G401.6 (cell line): ENCODE measurements around the gene PTPRN2.
"Not testable (repeated sequence)": the region's sequence is repeated elsewhere in the genome, so short reads cannot be mapped to it uniquely, and the experiment has no call there.

Experiments used
- FAIRE-seq: peaks from 2 replicates; lab custom pipeline; 2012; peaks lifted over from hg19 to GRCh38; lab: Jason Lieb, UNC

The PTPRN2 gene

DNA sequence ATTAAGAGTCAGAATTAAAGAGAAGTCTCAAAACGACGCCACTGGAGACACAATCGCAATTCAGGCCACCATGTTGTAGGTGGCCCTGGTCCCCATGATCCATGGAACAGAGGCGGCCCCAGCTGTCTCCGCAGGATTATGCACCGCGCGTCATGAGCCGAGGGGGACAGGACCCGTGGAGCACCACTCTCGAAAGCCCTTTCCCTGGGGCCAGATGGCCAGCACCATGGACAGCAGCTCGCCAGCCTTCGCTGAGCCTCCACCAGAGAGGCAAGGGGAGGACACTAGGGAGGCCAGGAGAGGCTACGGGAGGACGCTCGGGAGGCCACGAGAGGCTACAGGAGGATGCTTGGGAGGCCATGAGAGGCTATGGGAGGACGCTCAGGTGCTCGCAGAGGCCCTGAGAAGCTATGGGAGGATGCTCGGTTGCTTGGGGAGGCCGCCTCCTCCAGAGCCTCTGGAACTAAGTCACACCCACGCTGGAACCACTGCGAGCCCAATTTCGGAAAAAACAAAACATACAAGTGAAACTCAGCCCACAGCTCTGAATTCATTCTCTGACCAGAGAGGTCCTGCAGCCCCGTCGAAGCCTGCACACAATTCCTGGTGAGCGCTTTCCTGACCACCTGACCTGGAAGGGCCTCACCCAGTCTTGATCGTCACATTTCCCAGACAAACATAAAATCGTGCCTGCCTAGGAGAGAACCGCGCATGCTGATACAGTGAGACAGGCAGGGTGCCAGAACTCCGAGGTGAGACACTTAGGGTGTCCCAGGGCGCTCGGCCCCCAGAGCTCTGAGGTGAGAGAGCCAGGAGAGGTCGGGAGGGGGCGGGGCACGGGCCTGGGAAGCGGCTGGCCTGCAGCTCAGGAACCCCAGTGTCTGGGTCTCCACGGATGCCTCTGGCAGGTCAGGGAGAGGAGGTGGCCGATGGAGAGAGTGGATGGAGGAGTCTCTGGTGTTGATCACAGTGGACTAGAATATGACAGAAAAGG is 224.4 kb downstream of the PTPRN2 start:
- FAIRE-seq: no peak

DNA sequence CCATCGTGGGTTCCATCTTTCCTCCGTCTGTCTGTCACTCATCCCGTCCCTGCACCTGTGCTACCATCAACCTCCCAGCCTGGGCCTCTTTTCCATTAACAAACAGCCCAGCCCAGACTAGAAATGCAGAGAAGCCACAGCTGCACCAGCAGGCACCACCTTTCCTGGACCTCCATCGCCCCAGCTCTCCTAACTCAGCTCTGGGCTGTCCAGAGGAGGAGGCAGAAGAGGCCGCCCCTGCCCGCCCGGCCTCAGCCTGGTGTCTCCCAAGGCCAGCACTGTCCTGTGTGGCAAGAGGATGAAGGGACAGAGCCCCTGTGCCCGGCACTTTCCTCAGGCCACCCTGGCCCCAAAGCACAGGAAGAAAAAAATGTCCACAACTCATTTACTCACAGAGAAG is 225.6 kb downstream of the PTPRN2 start:
- FAIRE-seq: no peak

DNA sequence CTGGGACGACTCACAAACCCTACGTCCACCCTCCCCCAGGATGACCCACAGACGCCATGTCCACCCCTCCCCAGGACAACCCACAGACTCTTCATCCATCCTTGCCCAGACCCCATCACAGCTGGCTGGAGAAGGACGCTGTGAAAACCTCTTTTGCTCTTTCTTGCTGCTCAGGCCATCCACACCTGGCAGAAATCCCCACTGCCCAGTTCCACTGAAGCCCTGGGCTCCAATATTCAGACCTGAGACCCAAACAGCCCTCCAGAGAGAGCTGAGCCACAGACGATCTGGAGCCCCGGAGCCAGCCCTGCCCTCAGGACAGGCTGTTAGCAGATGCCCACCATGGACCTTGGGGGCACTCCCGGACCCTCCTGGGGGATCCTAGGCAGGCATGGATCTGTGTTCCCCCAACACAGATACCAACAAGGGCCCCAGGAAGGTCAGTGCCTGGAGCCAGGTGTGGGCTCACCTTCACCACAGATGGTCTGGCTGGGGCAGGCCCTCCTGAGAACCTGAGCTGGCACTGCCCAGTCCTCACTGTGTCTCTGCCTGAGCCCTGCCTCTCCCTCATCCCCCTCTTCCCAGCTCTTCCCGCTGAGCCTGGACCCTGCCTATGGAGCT is 226.2 kb downstream of the PTPRN2 start:
- FAIRE-seq: no peak

DNA sequence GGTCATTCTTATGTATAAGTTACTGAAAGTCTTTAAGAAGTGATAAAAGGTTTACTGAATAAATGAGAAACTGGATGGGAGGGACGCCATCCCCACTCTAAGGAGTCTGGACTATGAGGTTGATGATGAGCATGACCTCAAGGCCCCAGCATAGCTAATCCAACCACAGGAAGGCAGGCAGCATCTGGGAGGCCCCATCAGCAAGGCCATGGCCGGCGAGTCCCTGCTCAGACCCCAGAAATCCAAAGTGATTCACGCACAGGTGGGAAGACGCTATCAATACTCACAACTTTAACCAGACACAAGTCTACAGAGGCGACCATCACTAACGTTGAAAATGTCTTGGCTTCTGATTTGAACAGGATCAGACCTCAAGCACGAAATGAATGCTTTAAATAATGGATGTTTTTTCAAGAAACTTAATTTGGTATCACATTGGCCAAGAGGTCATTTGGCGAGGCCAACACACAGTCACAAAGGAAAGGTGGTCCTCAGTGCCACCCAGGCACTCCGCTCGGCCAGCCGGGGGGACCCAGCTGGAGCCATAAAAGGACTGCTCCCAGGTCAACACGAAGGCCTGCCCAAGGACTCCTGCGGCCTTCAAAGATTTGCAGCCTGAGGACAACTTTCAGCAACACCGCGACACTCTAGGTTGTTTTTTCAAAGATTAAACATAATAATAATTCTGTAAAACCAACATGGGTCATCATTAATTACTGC is 228.5 kb downstream of the PTPRN2 start:
- no peak for FAIRE-seq

DNA sequence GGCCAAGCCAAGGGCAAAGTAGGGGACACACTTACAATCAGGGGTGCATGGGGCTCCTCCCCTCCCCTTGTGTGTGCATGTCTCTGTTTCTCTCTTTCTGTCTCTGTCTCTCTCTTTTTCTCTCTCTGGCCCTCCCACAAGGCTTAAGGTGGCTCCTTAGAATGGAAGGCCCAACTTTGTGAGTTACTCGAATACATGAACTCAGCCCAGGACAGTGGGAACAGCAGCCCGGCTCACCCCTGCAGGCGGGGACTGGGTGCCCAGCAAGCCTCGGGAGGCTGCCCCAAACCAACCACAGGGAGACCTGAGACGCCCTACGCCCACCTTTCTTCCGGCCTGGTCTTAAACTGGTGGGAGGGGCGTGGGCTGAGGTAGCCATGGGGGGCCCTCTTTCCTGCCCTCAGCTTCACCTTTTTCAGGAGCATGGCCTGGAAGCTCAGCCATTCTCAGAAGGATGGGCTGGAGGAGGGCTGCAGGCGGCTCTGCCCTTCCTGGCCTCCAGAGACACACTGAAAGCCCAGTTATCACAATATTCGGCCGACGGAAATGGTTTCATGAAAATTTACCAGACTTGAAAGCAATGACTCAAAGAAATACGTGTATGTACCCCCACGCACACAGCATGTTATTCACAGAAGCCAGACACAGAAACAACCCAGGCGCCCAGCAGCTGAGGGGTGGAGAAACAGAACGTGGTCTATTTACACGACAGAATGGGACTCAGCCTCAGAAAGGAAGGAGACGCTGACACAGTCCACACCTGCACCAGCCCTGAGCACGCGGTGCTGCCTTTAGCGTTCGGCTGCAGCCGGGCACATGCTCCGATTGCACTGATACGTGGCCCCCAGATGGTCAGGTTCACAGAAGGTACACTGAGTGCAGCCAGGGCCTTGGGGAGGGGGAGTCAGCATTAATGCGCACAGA is 229.5 kb downstream of the PTPRN2 start:
- FAIRE-seq: no peak

DNA sequence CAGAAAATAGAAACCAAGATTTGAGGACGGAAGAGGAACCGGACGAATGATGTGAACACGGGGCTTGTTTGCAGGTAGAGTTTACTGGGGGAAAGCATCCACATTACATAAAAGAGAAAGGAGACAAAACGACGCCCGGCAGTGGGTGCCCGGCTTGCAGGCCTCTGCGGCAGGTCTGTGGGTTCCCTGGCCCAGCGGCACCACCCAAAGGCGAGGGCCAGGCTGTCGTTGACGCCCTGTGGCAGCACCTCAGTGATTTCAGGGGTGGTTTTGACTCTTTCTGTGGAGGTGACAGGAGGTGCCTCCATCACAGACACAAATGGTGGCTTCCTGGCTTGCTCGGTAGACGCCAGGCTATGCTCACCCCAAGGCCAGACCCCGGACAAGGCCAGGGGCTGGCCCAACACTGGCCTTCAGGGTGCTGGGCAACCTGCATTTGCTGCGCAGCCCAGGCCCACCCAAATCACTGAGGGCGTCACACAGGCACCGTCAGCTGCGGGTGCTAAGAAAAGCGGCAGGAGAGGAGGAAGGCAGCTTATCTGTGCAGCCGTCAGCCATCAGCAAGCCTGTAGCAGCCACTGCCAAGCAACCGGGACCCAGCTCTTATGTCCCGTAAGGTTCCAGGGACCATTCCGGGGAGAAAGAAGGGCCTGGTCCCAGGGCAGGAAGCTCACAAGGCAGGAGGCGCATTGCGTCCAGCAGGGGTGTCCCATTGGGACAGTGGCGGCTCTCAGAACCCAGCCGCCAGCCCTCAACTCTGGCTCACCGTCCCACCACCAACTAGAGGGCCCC is 230.3 kb downstream of the PTPRN2 start:
- no peak for FAIRE-seq

DNA sequence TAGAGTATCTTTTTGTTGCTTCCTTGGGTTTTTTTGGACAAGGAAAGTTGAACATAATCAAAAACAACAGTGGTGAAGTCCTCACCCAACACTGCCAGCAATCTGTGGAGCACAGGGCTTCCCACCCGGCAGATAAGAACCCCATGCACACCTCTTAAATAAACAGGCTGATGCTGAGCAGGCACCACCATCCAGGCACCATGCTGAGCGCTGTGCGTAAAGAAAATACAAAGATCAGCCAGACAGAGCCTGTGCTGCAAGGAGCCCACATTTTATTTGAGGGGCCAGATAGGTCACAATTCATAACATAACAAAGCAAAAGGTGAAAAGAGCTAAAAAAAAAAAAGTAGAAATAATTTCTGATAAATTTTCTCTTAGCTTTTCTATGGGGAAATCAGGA is 231.2 kb downstream of the PTPRN2 start:
- FAIRE-seq: no peak

DNA sequence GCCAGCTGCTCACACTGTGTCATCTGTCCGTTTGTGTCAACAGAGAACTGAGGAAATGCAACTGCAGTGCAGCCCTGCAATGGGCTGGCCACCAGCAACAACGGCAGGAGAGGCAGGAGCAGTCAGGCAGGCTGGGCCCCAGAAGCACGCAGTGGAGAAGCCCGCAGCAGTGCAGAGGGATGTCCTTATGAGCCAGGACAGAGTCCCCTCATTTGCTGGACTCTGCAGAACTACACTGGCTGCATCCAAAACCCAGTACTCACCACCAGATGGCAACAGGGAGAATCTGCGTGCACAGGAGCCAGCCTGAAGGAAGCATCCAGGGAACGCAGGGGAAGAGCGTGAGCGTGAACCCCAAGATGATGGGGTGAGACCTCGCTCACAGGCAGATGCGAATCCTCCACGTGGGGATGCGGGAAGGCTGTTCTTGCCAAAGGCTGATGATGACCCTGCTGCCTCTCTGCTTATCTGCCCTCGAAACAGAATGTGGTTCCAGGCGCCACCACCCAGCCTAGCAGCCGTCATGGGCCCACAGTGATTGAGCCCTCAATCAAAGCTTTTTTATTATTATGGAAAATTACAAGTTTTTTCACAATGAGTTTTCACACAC is 232.1 kb downstream of the PTPRN2 start:
- FAIRE-seq: no peak

DNA sequence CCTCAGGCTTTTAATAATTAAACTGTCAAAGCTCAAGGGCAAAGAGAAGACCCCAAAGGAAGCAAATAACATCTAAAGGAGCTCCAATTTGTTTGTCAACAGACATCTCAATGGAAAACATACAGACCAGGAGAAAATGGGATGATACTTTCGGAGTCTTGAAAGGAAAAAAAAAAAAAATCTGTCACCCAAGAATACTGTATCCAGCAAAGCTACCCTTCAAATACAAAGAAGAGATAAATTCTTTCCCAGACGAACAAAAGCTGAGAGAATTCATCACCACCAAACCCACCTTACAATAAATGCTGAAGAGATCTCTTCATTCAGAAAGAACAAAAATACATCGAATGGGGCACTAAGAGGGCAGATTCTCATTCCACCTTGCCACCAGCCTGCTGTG is 232.8 kb downstream of the PTPRN2 start:
- no peak for FAIRE-seq

DNA sequence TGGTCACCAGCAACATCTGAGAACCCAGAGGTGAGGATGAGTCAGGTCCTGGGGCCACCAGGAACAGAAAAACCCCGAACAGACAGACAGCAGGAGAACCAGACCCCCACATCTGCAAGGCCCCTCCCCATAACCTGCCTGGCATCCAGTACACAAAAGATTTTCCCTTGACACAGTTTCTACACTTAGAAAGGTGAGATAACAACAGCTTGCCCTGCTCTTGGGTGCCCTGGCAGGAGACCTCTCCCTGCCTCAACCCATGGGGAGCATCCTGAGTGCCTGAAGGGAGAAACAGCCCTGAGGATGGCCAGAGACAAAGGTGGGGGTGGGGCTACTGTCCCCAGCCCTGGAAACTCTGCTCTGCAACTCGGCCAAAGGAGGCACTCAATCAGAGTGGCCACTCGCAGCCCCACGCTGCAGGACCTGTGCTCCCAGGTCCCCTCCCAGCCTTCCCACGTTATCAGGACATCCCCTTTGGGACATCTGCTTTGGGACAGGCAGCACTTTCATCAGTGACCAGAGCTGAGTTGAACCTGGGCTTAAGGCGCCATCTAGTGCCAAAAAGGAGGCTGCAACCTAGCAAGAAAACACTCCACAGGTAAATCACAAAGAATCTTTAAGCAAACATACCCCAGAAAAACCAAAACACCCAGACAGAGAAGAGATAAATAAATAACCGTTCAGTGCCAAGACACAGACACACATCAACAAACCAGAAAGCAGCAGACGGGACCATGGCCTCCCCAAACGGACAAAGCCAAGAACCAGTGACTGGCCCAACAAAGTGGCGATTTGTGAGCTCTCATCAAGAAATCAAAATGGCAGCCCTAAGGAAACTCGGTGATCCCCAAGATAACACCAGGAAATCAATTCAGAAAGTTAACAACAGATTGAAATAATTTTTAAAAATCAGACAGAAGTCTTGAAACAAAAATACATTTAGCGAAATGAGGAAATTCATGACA is 233.7 kb downstream of the PTPRN2 start:
- no peak for FAIRE-seq

DNA sequence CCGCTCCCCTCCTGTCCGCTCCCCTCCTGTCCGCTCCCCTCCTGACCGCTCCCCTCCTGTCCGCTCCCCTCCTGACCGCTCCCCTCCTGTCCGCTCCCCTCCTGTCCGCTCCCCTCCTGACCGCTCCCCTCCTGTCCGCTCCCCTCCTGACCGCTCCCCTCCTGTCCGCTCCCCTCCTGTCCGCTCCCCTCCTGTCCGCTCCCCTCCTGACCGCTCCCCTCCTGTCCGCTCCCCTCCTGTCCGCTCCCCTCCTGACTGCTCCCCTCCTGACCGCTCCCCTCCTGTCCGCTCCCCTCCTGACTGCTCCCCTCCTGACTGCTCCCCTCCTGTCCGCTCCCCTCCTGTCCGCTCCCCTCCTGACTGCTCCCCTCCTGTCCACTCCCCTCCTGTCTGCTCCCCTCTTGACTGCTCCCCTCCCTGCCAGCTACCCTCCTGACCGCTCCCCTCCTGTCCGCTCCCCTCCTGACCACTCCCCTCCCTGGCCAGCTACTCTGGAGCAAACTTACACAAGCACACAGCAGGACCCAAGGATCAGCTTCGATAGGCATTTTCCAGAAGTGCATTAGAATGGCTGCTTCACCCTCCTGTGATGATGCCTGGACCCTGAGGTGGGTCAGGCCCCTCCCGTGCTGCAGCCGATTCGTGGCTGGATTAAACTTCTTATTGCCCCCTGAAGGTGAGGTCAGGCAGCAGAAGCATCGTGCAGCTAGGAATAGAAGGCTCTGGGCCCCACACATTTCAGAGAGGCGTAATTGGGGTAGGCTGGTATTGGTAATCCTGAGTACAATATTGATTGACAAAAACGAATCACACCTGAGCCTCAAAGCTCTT is 235.5 kb downstream of the PTPRN2 start:
- FAIRE-seq: not testable (repeated sequence)

DNA sequence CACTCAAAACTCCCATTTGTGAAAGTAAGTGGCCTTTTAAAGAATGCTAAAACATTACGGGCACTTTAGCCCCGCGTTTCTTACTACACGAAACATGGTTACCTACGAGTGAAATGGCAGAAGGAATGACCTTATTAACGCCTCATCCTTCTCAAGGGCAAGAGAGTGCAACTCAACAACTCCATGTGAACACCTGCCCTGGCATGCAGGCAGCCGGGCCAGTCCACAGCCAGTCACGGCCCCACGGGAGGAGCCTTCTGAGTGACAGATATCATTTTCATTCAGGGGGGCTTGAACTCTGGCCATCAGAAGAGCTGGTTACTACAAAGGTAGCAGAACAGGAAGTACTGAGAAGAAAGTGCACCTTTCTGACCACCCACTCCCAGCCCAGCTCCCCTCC is 236.1 kb downstream of the PTPRN2 start:
- FAIRE-seq: no peak

DNA sequence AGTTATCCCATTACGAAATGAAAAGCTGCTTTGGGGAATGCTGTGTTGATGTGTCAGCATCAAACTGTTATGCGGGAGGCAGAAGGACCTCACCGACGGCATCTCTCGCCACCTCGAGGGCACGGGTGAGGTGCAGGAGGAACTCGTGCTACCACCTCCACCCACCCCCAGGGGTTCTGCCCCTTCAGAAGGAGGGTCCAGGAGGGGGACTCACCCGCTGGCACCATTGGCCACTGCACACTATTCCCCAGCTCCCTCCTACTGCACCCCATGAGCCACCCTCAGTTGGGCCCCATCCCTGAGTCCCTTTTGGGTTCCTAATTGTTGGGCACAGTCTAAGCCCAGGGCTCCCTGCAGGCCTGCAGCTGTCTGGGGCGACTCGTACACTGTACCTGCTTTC is 236.6 kb downstream of the PTPRN2 start:
- no peak for FAIRE-seq

DNA sequence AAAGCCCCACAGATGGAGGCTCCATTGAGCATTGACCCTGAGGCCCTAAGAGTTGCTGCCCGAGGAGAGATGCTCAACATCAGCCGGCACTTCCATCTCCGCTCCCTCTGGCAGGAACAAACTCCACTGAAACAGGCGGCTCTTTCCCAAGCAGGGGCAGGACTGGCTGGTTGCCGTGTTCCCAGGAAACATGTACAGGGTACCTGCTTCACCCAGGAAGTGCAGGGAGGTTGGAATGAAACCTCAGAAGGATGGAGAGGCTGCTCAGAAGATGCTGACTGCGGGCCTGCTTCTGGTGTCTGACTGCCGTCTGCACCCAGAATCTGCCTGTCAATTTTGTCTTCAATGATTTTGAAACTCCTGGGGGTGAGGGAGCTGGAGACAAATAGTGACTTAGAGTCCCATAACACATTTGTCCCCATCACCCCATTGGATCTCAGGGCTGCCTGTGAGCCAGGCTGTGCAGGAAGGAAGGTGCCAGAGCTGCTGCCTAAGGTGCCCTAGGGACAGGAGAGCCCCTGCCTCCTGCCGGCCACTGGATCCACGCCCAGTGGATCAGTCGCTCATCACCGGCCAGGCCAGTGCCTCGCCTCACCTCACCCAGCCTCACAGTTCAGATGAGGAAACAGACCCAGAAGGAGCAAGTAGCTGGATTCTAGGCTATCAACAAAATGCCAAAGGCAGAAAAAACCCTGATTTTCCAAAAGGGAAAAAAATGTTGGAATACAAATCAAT is 237.3 kb downstream of the PTPRN2 start:
- no peak for FAIRE-seq

DNA sequence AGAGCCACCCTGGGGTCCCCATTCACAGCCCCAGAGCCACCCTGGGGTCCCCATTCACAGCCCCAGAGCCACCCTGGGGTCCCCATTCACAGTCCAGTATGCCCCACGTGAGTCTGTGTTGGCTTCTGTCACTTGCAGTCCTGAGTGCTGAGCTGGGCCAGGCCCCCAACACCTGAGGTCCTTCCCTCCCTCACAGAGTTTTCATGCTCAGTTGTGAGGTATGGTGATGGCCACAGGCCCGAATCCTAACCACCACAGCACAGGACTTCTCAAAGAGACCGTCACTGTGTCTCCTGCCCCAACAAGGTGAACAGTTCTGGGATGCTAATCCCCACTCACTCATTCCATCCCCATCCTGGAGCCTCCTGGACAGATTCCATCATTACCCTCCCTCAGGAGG is 239.2 kb downstream of the PTPRN2 start:
- FAIRE-seq: no peak

DNA sequence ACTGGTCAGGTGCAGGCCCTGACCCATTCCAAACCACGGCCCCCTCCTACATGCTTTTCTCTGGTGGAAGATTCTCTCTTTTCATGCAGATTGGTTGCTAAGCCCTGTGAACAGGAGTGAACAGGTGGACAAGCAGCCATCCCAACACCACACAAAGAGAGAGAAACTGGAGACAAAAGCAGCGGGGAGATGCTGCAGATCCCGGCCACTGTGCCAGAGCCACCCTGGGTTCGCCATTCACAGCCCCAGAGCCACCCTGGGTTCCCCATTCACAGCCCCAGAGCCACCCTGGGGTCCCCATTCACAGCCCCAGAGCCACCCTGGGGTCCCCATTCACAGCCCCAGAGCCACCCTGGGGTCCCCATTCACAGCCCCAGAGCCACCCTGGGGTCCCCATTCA is 239.6 kb downstream of the PTPRN2 start:
- not testable (repeated sequence) for FAIRE-seq

DNA sequence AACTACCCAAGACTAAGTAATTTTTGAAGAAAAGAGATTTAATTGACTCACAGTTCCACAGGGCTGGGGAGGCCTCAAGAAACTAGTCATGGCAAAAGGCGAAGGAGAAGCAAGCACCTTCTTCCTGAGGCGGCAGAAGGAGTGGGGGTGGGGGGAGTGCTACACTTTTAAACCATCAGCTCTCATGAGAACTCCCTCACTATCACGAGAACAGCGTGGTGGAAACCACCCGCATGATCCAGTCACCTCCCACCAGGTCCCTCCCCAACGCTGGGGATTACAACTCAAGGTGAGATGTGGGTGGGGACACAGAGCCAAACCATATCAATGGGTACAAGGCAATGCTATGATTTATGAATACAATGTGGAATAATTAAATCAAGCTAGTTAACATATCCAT is 241.9 kb downstream of the PTPRN2 start:
- FAIRE-seq: no peak
